Stimulated activated naive CD4-positive, alpha-beta T cell (primary cell): ENCODE measurements around the gene CAPN9.

Experiments
- DNase-seq, 6 experiments: peaks; one replicate each; lab custom pipeline; 2025; lab: John Stamatoyannopoulos, UW

Gene CAPN9

GRCh38 chr1:230772457-230773395 lies 25.5 kb downstream of the CAPN9 start:
- DNase-seq, result no peak

GRCh38 chr1:230773396-230774033 lies 26.3 kb downstream of the CAPN9 start:
- no peak for DNase-seq

- no peak for DNase-seq
These were observed 31.9 kb downstream of the CAPN9 start for GRCh38 chr1:230778916-230779590.

- DNase-seq, result no peak
These were observed 33.9 kb downstream of the CAPN9 start for GRCh38 chr1:230781131-230781530.

GRCh38 chr1:230781594-230781993 lies 34.4 kb downstream of the CAPN9 start:
- no peak for DNase-seq

GRCh38 chr1:230784163-230784562 lies 37.0 kb downstream of the CAPN9 start:
- no peak for DNase-seq

GRCh38 chr1:230785636-230786384 lies 38.6 kb downstream of the CAPN9 start:
- DNase-seq, result no peak

- no peak for DNase-seq
These were observed 39.2 kb downstream of the CAPN9 start for GRCh38 chr1:230786385-230786753.

GRCh38 chr1:230787471-230787870 lies 40.3 kb downstream of the CAPN9 start:
- no peak for DNase-seq

- no peak for DNase-seq
These were observed 41.5 kb downstream of the CAPN9 start for GRCh38 chr1:230788561-230789275.

- DNase-seq, result no peak
These were observed 42.8 kb downstream of the CAPN9 start for GRCh38 chr1:230790026-230790425.

GRCh38 chr1:230791986-230792564 lies 44.9 kb downstream of the CAPN9 start:
- DNase-seq, result no peak

GRCh38 chr1:230792691-230793462 lies 45.7 kb downstream of the CAPN9 start:
- no peak for DNase-seq

- DNase-seq, result no peak
These were observed 46.2 kb downstream of the CAPN9 start for GRCh38 chr1:230793463-230793745.

- DNase-seq, result no peak
These were observed 47.2 kb downstream of the CAPN9 start for GRCh38 chr1:230794431-230794830.

- no peak for DNase-seq
These were observed 47.9 kb downstream of the CAPN9 start for GRCh38 chr1:230794871-230795605.

GRCh38 chr1:230796626-230797025 lies 49.4 kb downstream of the CAPN9 start:
- DNase-seq, result no peak

- no peak for DNase-seq
These were observed 50.3 kb downstream of the CAPN9 start for GRCh38 chr1:230797376-230797920.

GRCh38 chr1:230797942-230798365 lies 50.8 kb downstream of the CAPN9 start:
- DNase-seq, result no peak
